Measurements from ENCODE around the gene LRCOL1.

Gene LRCOL1

GRCh38 chr12:132597333-132598316 lies 12.8 kb downstream of the LRCOL1 start (continued):
- TF ChIP-seq, protein P1, sequence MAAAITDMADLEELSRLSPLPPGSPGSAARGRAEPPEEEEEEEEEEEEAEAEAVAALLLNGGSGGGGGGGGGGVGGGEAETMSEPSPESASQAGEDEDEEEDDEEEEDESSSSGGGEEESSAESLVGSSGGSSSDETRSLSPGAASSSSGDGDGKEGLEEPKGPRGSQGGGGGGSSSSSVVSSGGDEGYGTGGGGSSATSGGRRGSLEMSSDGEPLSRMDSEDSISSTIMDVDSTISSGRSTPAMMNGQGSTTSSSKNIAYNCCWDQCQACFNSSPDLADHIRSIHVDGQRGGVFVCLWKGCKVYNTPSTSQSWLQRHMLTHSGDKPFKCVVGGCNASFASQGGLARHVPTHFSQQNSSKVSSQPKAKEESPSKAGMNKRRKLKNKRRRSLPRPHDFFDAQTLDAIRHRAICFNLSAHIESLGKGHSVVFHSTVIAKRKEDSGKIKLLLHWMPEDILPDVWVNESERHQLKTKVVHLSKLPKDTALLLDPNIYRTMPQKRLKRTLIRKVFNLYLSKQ (tag by site-specific recombination; IDR thresholded peaks at IDR 0.05; ENCODE audit: borderline replicate concordance) = no peak
- no peak for TF ChIP-seq ZNF624 (tag by site-specific recombination; IDR thresholded peaks at IDR 0.05)
- TF ChIP-seq SCRT1 (tag by site-specific recombination; IDR thresholded peaks at IDR 0.05; ENCODE audit: borderline replicate concordance) = peak; percentile 68; the same call in 1 of the 2 replicates
- TF ChIP-seq, protein P2, sequence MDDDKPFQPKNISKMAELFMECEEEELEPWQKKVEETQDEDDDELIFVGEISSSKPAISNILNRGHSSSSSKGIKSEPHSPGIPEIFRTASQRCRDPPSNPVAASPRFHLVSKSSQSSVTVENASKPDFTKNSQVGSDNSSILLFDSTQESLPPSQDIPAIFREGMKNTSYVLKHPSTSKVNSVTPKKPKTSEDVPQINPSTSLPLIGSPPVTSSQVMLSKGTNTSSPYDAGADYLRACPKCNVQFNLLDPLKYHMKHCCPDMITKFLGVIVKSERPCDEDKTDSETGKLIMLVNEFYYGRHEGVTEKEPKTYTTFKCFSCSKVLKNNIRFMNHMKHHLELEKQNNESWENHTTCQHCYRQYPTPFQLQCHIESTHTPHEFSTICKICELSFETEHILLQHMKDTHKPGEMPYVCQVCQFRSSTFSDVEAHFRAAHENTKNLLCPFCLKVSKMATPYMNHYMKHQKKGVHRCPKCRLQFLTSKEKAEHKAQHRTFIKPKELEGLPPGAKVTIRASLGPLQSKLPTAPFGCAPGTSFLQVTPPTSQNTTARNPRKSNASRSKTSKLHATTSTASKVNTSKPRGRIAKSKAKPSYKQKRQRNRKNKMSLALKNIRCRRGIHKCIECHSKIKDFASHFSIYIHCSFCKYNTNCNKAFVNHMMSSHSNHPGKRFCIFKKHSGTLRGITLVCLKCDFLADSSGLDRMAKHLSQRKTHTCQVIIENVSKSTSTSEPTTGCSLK (tag by site-specific recombination; IDR thresholded peaks at IDR 0.05) = no peak
- TF ChIP-seq MZF1 (tag by site-specific recombination; IDR thresholded peaks at IDR 0.05; ENCODE audit: borderline replicate concordance) = no peak
- TF ChIP-seq, protein P3, sequence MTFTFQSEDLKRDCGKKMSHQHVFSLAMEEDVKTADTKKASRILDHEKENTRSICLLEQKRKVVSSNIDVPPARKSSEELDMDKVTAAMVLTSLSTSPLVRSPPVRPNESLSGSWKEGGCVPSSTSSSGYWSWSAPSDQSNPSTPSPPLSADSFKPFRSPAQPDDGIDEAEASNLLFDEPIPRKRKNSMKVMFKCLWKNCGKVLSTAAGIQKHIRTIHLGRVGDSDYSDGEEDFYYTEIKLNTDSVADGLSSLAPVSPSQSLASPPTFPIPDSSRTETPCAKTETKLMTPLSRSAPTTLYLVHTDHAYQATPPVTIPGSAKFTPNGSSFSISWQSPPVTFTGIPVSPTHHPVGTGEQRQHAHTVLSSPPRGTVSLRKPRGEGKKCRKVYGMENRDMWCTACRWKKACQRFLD (tag by site-specific recombination; IDR thresholded peaks at IDR 0.05) = no peak
- no peak for TF ChIP-seq ZNF274 (IDR thresholded peaks at IDR 0.05; ENCODE audit: low read length)
- TF ChIP-seq ZNF274 (tag by site-specific recombination; IDR thresholded peaks at IDR 0.05; ENCODE audit: borderline replicate concordance) = peak; percentile 38; the same call in 1 of the 2 replicates
- no peak for TF ChIP-seq ATF2 (tag by site-specific recombination; IDR thresholded peaks at IDR 0.05; ENCODE audit: low read depth)
- TF ChIP-seq, protein P4, sequence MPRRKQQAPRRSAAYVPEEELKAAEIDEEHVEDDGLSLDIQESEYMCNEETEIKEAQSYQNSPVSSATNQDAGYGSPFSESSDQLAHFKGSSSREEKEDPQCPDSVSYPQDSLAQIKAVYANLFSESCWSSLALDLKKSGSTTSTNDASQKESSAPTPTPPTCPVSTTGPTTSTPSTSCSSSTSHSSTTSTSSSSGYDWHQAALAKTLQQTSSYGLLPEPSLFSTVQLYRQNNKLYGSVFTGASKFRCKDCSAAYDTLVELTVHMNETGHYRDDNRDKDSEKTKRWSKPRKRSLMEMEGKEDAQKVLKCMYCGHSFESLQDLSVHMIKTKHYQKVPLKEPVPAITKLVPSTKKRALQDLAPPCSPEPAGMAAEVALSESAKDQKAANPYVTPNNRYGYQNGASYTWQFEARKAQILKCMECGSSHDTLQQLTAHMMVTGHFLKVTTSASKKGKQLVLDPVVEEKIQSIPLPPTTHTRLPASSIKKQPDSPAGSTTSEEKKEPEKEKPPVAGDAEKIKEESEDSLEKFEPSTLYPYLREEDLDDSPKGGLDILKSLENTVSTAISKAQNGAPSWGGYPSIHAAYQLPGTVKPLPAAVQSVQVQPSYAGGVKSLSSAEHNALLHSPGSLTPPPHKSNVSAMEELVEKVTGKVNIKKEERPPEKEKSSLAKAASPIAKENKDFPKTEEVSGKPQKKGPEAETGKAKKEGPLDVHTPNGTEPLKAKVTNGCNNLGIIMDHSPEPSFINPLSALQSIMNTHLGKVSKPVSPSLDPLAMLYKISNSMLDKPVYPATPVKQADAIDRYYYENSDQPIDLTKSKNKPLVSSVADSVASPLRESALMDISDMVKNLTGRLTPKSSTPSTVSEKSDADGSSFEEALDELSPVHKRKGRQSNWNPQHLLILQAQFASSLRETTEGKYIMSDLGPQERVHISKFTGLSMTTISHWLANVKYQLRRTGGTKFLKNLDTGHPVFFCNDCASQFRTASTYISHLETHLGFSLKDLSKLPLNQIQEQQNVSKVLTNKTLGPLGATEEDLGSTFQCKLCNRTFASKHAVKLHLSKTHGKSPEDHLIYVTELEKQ (tag by site-specific recombination; IDR thresholded peaks at IDR 0.05; ENCODE audit: borderline replicate concordance) = no peak; the same call in none of the 2 replicates
- TF ChIP-seq, protein P5, sequence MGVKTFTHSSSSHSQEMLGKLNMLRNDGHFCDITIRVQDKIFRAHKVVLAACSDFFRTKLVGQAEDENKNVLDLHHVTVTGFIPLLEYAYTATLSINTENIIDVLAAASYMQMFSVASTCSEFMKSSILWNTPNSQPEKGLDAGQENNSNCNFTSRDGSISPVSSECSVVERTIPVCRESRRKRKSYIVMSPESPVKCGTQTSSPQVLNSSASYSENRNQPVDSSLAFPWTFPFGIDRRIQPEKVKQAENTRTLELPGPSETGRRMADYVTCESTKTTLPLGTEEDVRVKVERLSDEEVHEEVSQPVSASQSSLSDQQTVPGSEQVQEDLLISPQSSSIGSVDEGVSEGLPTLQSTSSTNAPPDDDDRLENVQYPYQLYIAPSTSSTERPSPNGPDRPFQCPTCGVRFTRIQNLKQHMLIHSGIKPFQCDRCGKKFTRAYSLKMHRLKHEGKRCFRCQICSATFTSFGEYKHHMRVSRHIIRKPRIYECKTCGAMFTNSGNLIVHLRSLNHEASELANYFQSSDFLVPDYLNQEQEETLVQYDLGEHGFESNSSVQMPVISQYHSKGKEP (tag by site-specific recombination; IDR thresholded peaks at IDR 0.05) = no peak
- TF ChIP-seq ZNF23 (tag by site-specific recombination; IDR thresholded peaks at IDR 0.05; ENCODE audit: borderline replicate concordance) = no peak
- no peak for TF ChIP-seq ZNF629 (tag by site-specific recombination; IDR thresholded peaks at IDR 0.05)
- TF ChIP-seq ZSCAN18 (tag by site-specific recombination; IDR thresholded peaks at IDR 0.05) = no peak
- peak; percentile 100 for TF ChIP-seq ZNF48 (tag by site-specific recombination; IDR thresholded peaks at IDR 0.05)
- TF ChIP-seq ZNF311 (tag by site-specific recombination; IDR thresholded peaks at IDR 0.05; ENCODE audit: borderline replicate concordance) = peak; percentile 96
- no peak for TF ChIP-seq ZBTB20 (tag by site-specific recombination; IDR thresholded peaks at IDR 0.05)
- TF ChIP-seq GFI1B (tag by site-specific recombination; IDR thresholded peaks at IDR 0.05) = no peak
- TF ChIP-seq, protein P6, sequence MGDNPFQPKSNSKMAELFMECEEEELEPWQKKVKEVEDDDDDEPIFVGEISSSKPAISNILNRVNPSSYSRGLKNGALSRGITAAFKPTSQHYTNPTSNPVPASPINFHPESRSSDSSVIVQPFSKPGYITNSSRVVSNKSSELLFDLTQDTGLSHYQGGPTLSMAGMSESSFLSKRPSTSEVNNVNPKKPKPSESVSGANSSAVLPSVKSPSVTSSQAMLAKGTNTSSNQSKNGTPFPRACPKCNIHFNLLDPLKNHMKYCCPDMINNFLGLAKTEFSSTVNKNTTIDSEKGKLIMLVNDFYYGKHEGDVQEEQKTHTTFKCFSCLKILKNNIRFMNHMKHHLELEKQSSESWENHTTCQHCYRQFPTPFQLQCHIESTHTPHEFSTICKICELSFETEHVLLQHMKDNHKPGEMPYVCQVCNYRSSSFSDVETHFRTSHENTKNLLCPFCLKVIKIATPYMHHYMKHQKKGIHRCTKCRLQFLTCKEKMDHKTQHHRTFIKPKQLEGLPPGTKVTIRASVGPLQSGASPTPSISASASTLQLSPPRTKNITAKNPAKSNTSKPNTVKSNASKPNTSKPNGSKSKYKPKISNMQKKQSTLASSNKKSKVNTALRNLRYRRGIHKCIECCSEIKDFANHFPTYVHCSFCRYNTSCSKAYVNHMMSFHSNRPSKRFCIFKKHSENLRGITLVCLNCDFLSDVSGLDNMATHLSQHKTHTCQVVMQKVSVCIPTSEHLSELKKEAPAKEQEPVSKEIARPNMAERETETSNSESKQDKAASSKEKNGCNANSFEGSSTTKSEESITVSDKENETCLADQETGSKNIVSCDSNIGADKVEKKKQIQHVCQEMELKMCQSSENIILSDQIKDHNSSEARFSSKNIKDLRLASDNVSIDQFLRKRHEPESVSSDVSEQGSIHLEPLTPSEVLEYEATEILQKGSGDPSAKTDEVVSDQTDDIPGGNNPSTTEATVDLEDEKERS (tag by site-specific recombination; IDR thresholded peaks at IDR 0.05) = no peak
- TF ChIP-seq ZNF19 (tag by site-specific recombination; IDR thresholded peaks at IDR 0.05; ENCODE audit: low read depth) = no peak
